D721Med (cell line): ENCODE data around the gene PROSER2.

ENCODE experiments used
- DNase-seq: peaks from one replicate; pipeline ENCODE4 v3.0.0; 2011; ENCODE audit warnings: low spot score; ENCODE audit not compliant: insufficient read length
- FAIRE-seq: peaks from 2 replicates; lab custom pipeline; 2011; peaks lifted over from hg19 to GRCh38; lab: Jason Lieb, UNC
- CTCF ChIP-seq: IDR thresholded peaks from 2 replicates; pipeline ENCODE4 v1.5.1; 2012; ENCODE audit warnings: mild to moderate bottlenecking, control low read depth; ENCODE audit not compliant: insufficient read depth; ENCODE audit errors: missing control alignments

PROSER2 gene

GRCh38 chr10:11824825-11825224 is 1.7 kb downstream of the PROSER2 start:
- DNase-seq = no peak
- FAIRE-seq = no peak
- no peak for TF ChIP-seq CTCF

GRCh38 chr10:11825796-11826414 is 2.7 kb downstream of the PROSER2 start:
- no peak for DNase-seq

GRCh38 chr10:11827006-11827405 is 3.9 kb downstream of the PROSER2 start:
- no peak for TF ChIP-seq CTCF
- FAIRE-seq (no peak), DNase-seq (no peak)

More at GRCh38 chr10:11825796-11826414, 2.7 kb downstream of the PROSER2 start:
- FAIRE-seq = no peak
- no peak for TF ChIP-seq CTCF

- TF ChIP-seq CTCF = no peak
- FAIRE-seq = no peak
- DNase-seq = no peak
Measured at GRCh38 chr10:11827414-11827813, 4.3 kb downstream of the PROSER2 start.

- FAIRE-seq = no peak
Measured at GRCh38 chr10:11828682-11829284, 5.6 kb downstream of the PROSER2 start.

GRCh38 chr10:11830836-11831519 is 7.8 kb downstream of the PROSER2 start:
- FAIRE-seq (no peak), DNase-seq (no peak)
- TF ChIP-seq CTCF = no peak

More at GRCh38 chr10:11828682-11829284, 5.6 kb downstream of the PROSER2 start:
- TF ChIP-seq CTCF = no peak
- no peak for DNase-seq
